Measurements from ENCODE around the gene ABCG2.
"Not testable (repeated sequence)": the region's sequence is repeated elsewhere in the genome, so short reads cannot be mapped to it uniquely, and the experiment has no call there.

The ABCG2 gene

GRCh38 chr4:88109123-88109881, 49.1 kb downstream of the ABCG2 start:
- DNase-seq, result no peak

GRCh38 chr4:88108747-88109122, 49.7 kb downstream of the ABCG2 start:
- DNase-seq, result no peak

- DNase-seq, result not testable (repeated sequence)
These were observed 50.4 kb downstream of the ABCG2 start for GRCh38 chr4:88108108-88108465.

- no peak for DNase-seq
These were observed 50.9 kb downstream of the ABCG2 start for GRCh38 chr4:88107406-88108107.

- no peak for DNase-seq
These were observed 52.2 kb downstream of the ABCG2 start for GRCh38 chr4:88106205-88106604.

GRCh38 chr4:88104902-88105610, 53.4 kb downstream of the ABCG2 start:
- DNase-seq, result no peak

- no peak for DNase-seq
These were observed 56.4 kb downstream of the ABCG2 start for GRCh38 chr4:88102026-88102425.

GRCh38 chr4:88101165-88101564, 57.3 kb downstream of the ABCG2 start:
- DNase-seq, result no peak

GRCh38 chr4:88098993-88099752, 59.3 kb downstream of the ABCG2 start:
- DNase-seq, result no peak

GRCh38 chr4:88097781-88098180, 60.7 kb downstream of the ABCG2 start:
- no peak for DNase-seq

- DNase-seq, result no peak
These were observed 61.1 kb downstream of the ABCG2 start for GRCh38 chr4:88097301-88097700.

- DNase-seq, result no peak
These were observed 64.6 kb downstream of the ABCG2 start for GRCh38 chr4:88093874-88094273.

GRCh38 chr4:88091378-88091777, 67.1 kb downstream of the ABCG2 start:
- DNase-seq, result no peak

GRCh38 chr4:88090898-88091297, 67.5 kb downstream of the ABCG2 start:
- DNase-seq, result no peak

- DNase-seq, result no peak
These were observed 71.4 kb downstream of the ABCG2 start for GRCh38 chr4:88087004-88087403.

GRCh38 chr4:88080626-88081025, 77.8 kb downstream of the ABCG2 start:
- no peak for DNase-seq

- no peak for DNase-seq
These were observed 79.9 kb downstream of the ABCG2 start for GRCh38 chr4:88078579-88078978.

- DNase-seq, result no peak
These were observed 80.4 kb downstream of the ABCG2 start for GRCh38 chr4:88077911-88078524.

- DNase-seq, result no peak
These were observed 83.1 kb downstream of the ABCG2 start for GRCh38 chr4:88075336-88075735.

GRCh38 chr4:88070031-88070430, 88.4 kb downstream of the ABCG2 start:
- DNase-seq, result no peak

GRCh38 chr4:88064410-88064809, 94.0 kb downstream of the ABCG2 start:
- DNase-seq, result no peak

- no peak for DNase-seq
These were observed 94.7 kb downstream of the ABCG2 start for GRCh38 chr4:88063634-88064296.

All from NCI-H146 (cell line).